ENCODE measurements around the gene NR6A1.

Gene NR6A1

GRCh38 chr9:124708074-124708473 is 63.0 kb downstream of the NR6A1 start:
- Histone ChIP-seq H3K36me3 (ENCODE audit: insufficient read depth, low read length) (no peaks in the 10 kb centered on the region), H3K9ac (ENCODE audit: low read depth, low read length, poor library complexity, severe bottlenecking) (no peak overlapping the region), H2AFZ (ENCODE audit: low read length) (no peak overlapping the region), H3K9me3 (ENCODE audit: insufficient read depth, low read depth, low read length) (no peaks in the 10 kb centered on the region), H4K20me1 (ENCODE audit: insufficient read depth, low read length, poor library complexity, severe bottlenecking) (no peaks in the 10 kb centered on the region), H3K9me2 (replicated peaks; ENCODE audit: low read depth, low read length) (no peaks in the 10 kb centered on the region), H3K4me2 (ENCODE audit: low read depth, low read length, poor library complexity, severe bottlenecking) (no peak overlapping the region), H3K4me1 (ENCODE audit: insufficient read depth, low read length, poor library complexity, severe bottlenecking) (no peaks in the 10 kb centered on the region), H3K27me3 (ENCODE audit: insufficient read depth, low read length, poor library complexity, severe bottlenecking) (no peaks in the 10 kb centered on the region), H3F3A (ENCODE audit: low read depth) (no peaks in the 10 kb centered on the region), H3K79me2 (ENCODE audit: insufficient read depth, low read length) (no peaks in the 10 kb centered on the region), H3K4me3 (ENCODE audit: low read length, poor library complexity, severe bottlenecking) (no peak overlapping the region)
- no peak for TF ChIP-seq EZH2phosphoT487 (IDR thresholded peaks at IDR 0.05; ENCODE audit: borderline replicate concordance)
- TF ChIP-seq, protein P1, sequence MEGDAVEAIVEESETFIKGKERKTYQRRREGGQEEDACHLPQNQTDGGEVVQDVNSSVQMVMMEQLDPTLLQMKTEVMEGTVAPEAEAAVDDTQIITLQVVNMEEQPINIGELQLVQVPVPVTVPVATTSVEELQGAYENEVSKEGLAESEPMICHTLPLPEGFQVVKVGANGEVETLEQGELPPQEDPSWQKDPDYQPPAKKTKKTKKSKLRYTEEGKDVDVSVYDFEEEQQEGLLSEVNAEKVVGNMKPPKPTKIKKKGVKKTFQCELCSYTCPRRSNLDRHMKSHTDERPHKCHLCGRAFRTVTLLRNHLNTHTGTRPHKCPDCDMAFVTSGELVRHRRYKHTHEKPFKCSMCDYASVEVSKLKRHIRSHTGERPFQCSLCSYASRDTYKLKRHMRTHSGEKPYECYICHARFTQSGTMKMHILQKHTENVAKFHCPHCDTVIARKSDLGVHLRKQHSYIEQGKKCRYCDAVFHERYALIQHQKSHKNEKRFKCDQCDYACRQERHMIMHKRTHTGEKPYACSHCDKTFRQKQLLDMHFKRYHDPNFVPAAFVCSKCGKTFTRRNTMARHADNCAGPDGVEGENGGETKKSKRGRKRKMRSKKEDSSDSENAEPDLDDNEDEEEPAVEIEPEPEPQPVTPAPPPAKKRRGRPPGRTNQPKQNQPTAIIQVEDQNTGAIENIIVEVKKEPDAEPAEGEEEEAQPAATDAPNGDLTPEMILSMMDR (conservative IDR thresholded peaks at IDR 0.05; ENCODE audit: low read length), result no peak

- no peak for TF ChIP-seq EZH2phosphoT487 (IDR thresholded peaks at IDR 0.05; ENCODE audit: borderline replicate concordance)
- TF ChIP-seq, protein P1 (conservative IDR thresholded peaks at IDR 0.05; ENCODE audit: low read length), result no peak
- no peaks in the 10 kb centered on the region for H3K9me3 ChIP-seq (ENCODE audit: insufficient read depth, low read depth, low read length)
- no peaks in the 10 kb centered on the region for H3K27me3 ChIP-seq (ENCODE audit: insufficient read depth, low read length, poor library complexity, severe bottlenecking)
- H3K9me2 ChIP-seq (replicated peaks; ENCODE audit: low read depth, low read length), result no peaks in the 10 kb centered on the region
- no peaks in the 10 kb centered on the region for H3K36me3 ChIP-seq (ENCODE audit: insufficient read depth, low read length)
- no peak overlapping the region for H3K4me2 ChIP-seq (ENCODE audit: low read depth, low read length, poor library complexity, severe bottlenecking)
- no peak overlapping the region for H3K4me3 ChIP-seq (ENCODE audit: low read length, poor library complexity, severe bottlenecking)
- H2AFZ ChIP-seq (ENCODE audit: low read length), result no peak overlapping the region
- no peaks in the 10 kb centered on the region for H3K4me1 ChIP-seq (ENCODE audit: insufficient read depth, low read length, poor library complexity, severe bottlenecking)
- H3F3A ChIP-seq (ENCODE audit: low read depth), result no peaks in the 10 kb centered on the region
- no peaks in the 10 kb centered on the region for H4K20me1 ChIP-seq (ENCODE audit: insufficient read depth, low read length, poor library complexity, severe bottlenecking)
- no peaks in the 10 kb centered on the region for H3K79me2 ChIP-seq (ENCODE audit: insufficient read depth, low read length)
- no peak overlapping the region for H3K9ac ChIP-seq (ENCODE audit: low read depth, low read length, poor library complexity, severe bottlenecking)
Measured at GRCh38 chr9:124707666-124708065, 63.4 kb downstream of the NR6A1 start.

DNA sequence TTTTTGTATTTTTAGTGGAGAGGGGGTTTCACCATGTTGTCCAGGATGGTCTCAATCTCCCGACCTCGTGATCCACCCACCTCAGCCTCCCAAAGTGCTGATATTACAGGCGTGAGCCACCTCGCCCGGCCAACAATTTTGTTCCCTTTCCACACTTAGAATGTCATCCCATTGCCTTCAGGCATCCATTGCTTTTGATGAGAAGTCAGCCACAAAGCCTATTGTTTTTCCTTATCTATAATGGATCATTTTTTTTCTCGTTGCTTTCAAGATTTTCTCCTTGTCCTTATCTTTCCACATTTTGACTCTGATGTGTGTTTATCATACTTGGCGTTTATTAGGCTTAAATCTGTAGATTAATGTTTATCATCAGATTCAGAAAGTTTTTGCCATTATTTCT is 64.4 kb downstream of the NR6A1 start:
- Histone ChIP-seq H3K9ac (ENCODE audit: low read depth, low read length, poor library complexity, severe bottlenecking) (no peak overlapping the region), H3K4me1 (ENCODE audit: insufficient read depth, low read length, poor library complexity, severe bottlenecking) (no peaks in the 10 kb centered on the region), H3K27me3 (ENCODE audit: insufficient read depth, low read length, poor library complexity, severe bottlenecking) (no peaks in the 10 kb centered on the region), H3K4me3 (ENCODE audit: low read length, poor library complexity, severe bottlenecking) (no peak overlapping the region), H3K9me3 (ENCODE audit: insufficient read depth, low read depth, low read length) (no peaks in the 10 kb centered on the region), H3K9me2 (replicated peaks; ENCODE audit: low read depth, low read length) (no peaks in the 10 kb centered on the region), H3K4me2 (ENCODE audit: low read depth, low read length, poor library complexity, severe bottlenecking) (no peak overlapping the region), H3K79me2 (ENCODE audit: insufficient read depth, low read length) (no peaks in the 10 kb centered on the region), H3F3A (ENCODE audit: low read depth) (no peaks in the 10 kb centered on the region), H3K36me3 (ENCODE audit: insufficient read depth, low read length) (no peaks in the 10 kb centered on the region), H2AFZ (ENCODE audit: low read length) (no peak overlapping the region), H4K20me1 (ENCODE audit: insufficient read depth, low read length, poor library complexity, severe bottlenecking) (no peaks in the 10 kb centered on the region)
- TF ChIP-seq EZH2phosphoT487 (IDR thresholded peaks at IDR 0.05; ENCODE audit: borderline replicate concordance), result no peak

- H3K4me1 ChIP-seq (ENCODE audit: insufficient read depth, low read length, poor library complexity, severe bottlenecking), result no peaks in the 10 kb centered on the region
- TF ChIP-seq, protein P1 (conservative IDR thresholded peaks at IDR 0.05; ENCODE audit: low read length), result no peak
- no peak for TF ChIP-seq EZH2phosphoT487 (IDR thresholded peaks at IDR 0.05; ENCODE audit: borderline replicate concordance)
Measured at GRCh38 chr9:124699575-124699974, 71.5 kb downstream of the NR6A1 start.

More at GRCh38 chr9:124699575-124699974, 71.5 kb downstream of the NR6A1 start:
- Histone ChIP-seq H3K36me3 (ENCODE audit: insufficient read depth, low read length) (no peaks in the 10 kb centered on the region), H3K79me2 (ENCODE audit: insufficient read depth, low read length) (peaks cover 5% of the 10 kb centered on the region; the same call in 1 of the 2 replicates), H2AFZ (ENCODE audit: low read length) (no peak overlapping the region), H3K27me3 (ENCODE audit: insufficient read depth, low read length, poor library complexity, severe bottlenecking) (no peaks in the 10 kb centered on the region), H3K9me3 (ENCODE audit: insufficient read depth, low read depth, low read length) (no peaks in the 10 kb centered on the region), H3K9ac (ENCODE audit: low read depth, low read length, poor library complexity, severe bottlenecking) (no peak overlapping the region), H3K9me2 (replicated peaks; ENCODE audit: low read depth, low read length) (no peaks in the 10 kb centered on the region), H3F3A (ENCODE audit: low read depth) (no peaks in the 10 kb centered on the region), H4K20me1 (ENCODE audit: insufficient read depth, low read length, poor library complexity, severe bottlenecking) (peaks cover 3% of the 10 kb centered on the region), H3K4me2 (ENCODE audit: low read depth, low read length, poor library complexity, severe bottlenecking) (no peak overlapping the region), H3K4me3 (ENCODE audit: low read length, poor library complexity, severe bottlenecking) (no peak overlapping the region)

Data from Loucy (cell line).